H54 (cell line): ENCODE measurements around the gene NSMCE1.

Experiments used
- DNase-seq: peaks from one replicate; pipeline ENCODE4 v3.0.0; 2011; ENCODE audit warnings: low spot score, mixed read lengths; ENCODE audit not compliant: insufficient read length
- FAIRE-seq: peaks from 3 replicates; lab custom pipeline; 2011; peaks lifted over from hg19 to GRCh38; lab: Jason Lieb, UNC
- POLR2A ChIP-seq: IDR thresholded peaks from 2 replicates; pipeline ENCODE4 v1.6.1; 2011; ENCODE audit warnings: low read depth, mild to moderate bottlenecking, low read length

Gene NSMCE1

DNA sequence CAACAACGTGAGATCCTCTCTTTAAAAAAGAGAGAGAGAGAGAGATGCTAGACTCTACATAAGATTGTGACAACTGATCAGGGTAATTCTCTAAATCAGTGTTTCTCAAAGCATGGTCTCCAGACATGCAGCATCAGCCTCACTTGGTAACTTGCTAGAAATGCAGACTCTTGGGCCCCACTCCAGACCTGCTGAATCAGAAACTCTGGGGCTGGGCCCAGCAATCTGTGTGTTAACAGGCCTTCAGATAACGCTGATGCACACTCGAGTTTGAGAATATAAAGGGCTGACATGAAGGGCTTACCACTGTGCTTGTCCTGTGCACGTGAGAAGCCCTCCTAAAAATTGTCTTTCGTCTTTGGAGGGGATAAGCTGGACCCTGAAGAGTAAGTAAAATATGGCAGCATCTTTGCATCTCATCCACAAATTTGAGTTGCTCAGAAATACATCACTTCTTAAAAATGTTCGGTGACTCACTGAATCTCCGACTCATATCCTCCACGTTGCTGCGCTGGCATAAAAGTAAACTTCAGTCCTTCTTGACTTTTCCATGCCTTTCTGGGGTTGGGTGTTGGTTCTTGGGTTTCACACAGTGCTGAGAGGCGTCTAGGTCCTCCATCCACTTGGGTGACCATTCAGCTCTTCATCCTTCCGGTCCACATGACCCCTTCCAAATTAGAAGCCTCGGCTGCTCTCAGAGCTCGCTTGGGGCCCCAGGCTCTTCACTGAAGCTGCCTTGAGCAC is 91.4 kb downstream of the NSMCE1 start:
- DNase-seq (peak; percentile 73), FAIRE-seq (peak; percentile 6)
- no peak for TF ChIP-seq POLR2A

DNA sequence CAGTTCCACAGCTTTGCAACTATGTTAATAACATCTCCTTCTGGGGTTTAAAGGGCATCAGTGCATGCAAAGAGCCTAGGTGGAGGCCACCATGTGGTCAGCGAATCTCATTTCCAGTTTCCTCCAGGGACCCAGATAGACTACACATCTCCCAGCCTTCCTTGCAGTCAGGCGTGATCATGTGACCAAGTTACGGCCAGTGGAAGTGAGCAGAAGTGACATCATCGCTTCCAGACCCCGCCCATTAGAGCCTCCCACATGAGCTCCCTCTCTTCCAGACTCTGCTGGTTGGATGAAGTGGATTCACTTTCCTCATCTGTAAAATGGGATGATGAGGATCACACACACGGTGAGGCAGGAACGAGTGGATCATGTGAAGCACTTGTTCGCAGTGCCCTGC is 92.7 kb downstream of the NSMCE1 start:
- DNase-seq (no peak), FAIRE-seq (no peak)
- no peak for TF ChIP-seq POLR2A
